Cardiac muscle cell (in vitro differentiated cells and primary cell): ENCODE measurements around the gene IRGQ. TPM values are rescaled to one million over a fixed set of nuclear protein-coding genes. Genes with fewer than 3 reads are reported as not detected.
"Not testable (repeated sequence)": the region's sequence is repeated elsewhere in the genome, so short reads cannot be mapped to it uniquely, and the experiment has no call there.

Experiments
- DNase-seq, 2 donors: peaks; one replicate each; pipeline versions ENCODE4 v3.0.0 to v3.0.0-alpha.2; 2010 to 2017; ENCODE audit warnings: low read depth in 1 of 2, low spot score in 1 of 2
- H3K27ac ChIP-seq: fragments of 200-600 bp; sonication (generic); 2 replicates; pipeline ENCODE4 v1.5.1; 2016
- H3K27me3 ChIP-seq: fragments of 200-600 bp; sonication (generic); 2 replicates; pipeline ENCODE4 v1.6.0; 2016; ENCODE audit warnings: control low read depth
- H3K36me3 ChIP-seq: fragments of 200-600 bp; sonication (generic); 2 replicates; pipeline ENCODE4 v1.5.1; 2016; ENCODE audit warnings: control low read depth
- H3K4me1 ChIP-seq: fragments of 200-600 bp; sonication (generic); 2 replicates; pipeline ENCODE4 v1.8.1; 2017; ENCODE audit warnings: low read depth, mild to moderate bottlenecking, mixed run types
- H3K4me3 ChIP-seq: fragments of 200-600 bp; sonication (generic); 2 replicates; pipeline ENCODE4 v1.5.1; 2016; ENCODE audit warnings: mild to moderate bottlenecking
- H3K9me3 ChIP-seq: fragments of 200-600 bp; sonication (generic); 2 replicates; pipeline ENCODE4 v1.5.1; 2017; ENCODE audit warnings: low read depth, mild to moderate bottlenecking, control low read depth
- CTCF ChIP-seq: IDR thresholded peaks from 2 replicates; pipeline ENCODE4 v1.5.1; 2012; ENCODE audit warnings: low read depth, mild to moderate bottlenecking, low read length
- polyA plus RNA-seq: library from polyadenylated mRNA; unstranded; fragments of >200 nt; fragmentation: Nextera tagmentation; extraction: Ambion mirVana; gene quantifications from 2 replicates; pipeline ENCODE4 v1.2.1, GENCODE V29; 2016
- total RNA-seq: library from RNA; depleted of rRNA; stranded (reverse); fragments of >200 nt; gene quantifications from 2 replicates; pipeline ENCODE4 v1.2.3, GENCODE V29; 2016

IRGQ gene
- total and polyA plus RNA-seq, 2 experiments from 2014 or later = 21.1 to 49.6 TPM

GRCh38 chr19:43640424-43640757 is 44.5 kb upstream of the IRGQ start:
- H3K4me1 ChIP-seq = no peaks in the 10 kb centered on the region
- no peaks in the 10 kb centered on the region for H3K9me3 ChIP-seq
- no peaks in the 10 kb centered on the region for H3K36me3 ChIP-seq
- no peak overlapping the region for H3K27ac ChIP-seq
- H3K27me3 ChIP-seq = peaks cover 32% of the 10 kb centered on the region
- TF ChIP-seq CTCF = no peak
- peak overlapping the region; percentile 68 for H3K4me3 ChIP-seq
- DNase-seq = no peak

GRCh38 chr19:43639519-43640423 is 43.8 kb upstream of the IRGQ start, which contains the start of gene CADM4:
Gene CADM4 (minus strand): TSS chr19:43639850. CDS start chr19:43639790, 60 bp downstream.
- no peaks in the 10 kb centered on the region for H3K36me3 ChIP-seq
- peak in 1 of 2 donors; percentile 71 for DNase-seq

GRCh38 chr19:43638995-43639518 is 43.1 kb upstream of the IRGQ start:
- Histone ChIP-seq H3K4me3 (peak overlapping the region; percentile 65), H3K27me3 (peaks cover 32% of the 10 kb centered on the region)
- TF ChIP-seq CTCF = no peak

More at GRCh38 chr19:43639519-43640423, 43.8 kb upstream of the IRGQ start, which contains the start of gene CADM4:
- Histone ChIP-seq H3K27ac (no peak within 1 kb of the TSS), H3K9me3 (no peaks in the 10 kb centered on the region), H3K27me3 (peaks cover 32% of the 10 kb centered on the region), H3K4me1 (peaks cover 6% of the 10 kb centered on the region), H3K4me3 (peak within 1 kb of the TSS; percentile 68)
- no peak for TF ChIP-seq CTCF

GRCh38 chr19:43638214-43638994 is 42.5 kb upstream of the IRGQ start:
- peak overlapping the region; percentile 65 for H3K4me3 ChIP-seq
- no peak for TF ChIP-seq CTCF
- H3K4me1 ChIP-seq = peaks cover 6% of the 10 kb centered on the region
- H3K27me3 ChIP-seq = peaks cover 32% of the 10 kb centered on the region
- no peaks in the 10 kb centered on the region for H3K36me3 ChIP-seq
- H3K9me3 ChIP-seq = no peaks in the 10 kb centered on the region
- DNase-seq = no peak
- H3K27ac ChIP-seq = no peak overlapping the region

More at GRCh38 chr19:43638995-43639518, 43.1 kb upstream of the IRGQ start:
- no peak overlapping the region for H3K27ac ChIP-seq
- DNase-seq = no peak
- H3K4me1 ChIP-seq = peaks cover 6% of the 10 kb centered on the region
- no peaks in the 10 kb centered on the region for H3K36me3 ChIP-seq
- H3K9me3 ChIP-seq = no peaks in the 10 kb centered on the region

GRCh38 chr19:43636121-43636683 is 40.3 kb upstream of the IRGQ start:
- H3K4me1 ChIP-seq = peaks cover 6% of the 10 kb centered on the region
- no peaks in the 10 kb centered on the region for H3K9me3 ChIP-seq
- peaks cover 31% of the 10 kb centered on the region for H3K27me3 ChIP-seq
- no peak for TF ChIP-seq CTCF
- H3K4me3 ChIP-seq = no peak overlapping the region
- DNase-seq = no peak
- H3K27ac ChIP-seq = no peak overlapping the region
- no peaks in the 10 kb centered on the region for H3K36me3 ChIP-seq

GRCh38 chr19:43635561-43635940 is 39.6 kb upstream of the IRGQ start:
- not testable (repeated sequence) for H3K27ac ChIP-seq, H3K36me3 ChIP-seq, H3K4me1 ChIP-seq, DNase-seq, H3K9me3 ChIP-seq
- Histone ChIP-seq H3K4me3 (peak overlapping the region; percentile 9), H3K27me3 (peaks cover 24% of the 10 kb centered on the region)
